Measurements from ENCODE around the gene PARP3. TPM values are rescaled to one million over a fixed set of nuclear protein-coding genes. Genes with fewer than 3 reads are reported as not detected.

The PARP3 gene
- total and polyA plus RNA-seq, 9 of the 15 experiments (the other 6 are each of a cell fraction or from before 2014, with no cell fraction given) = 0.46 to 6.6 (median 4.5) TPM

- ATAC-seq (no peak), FAIRE-seq (no peak), DNase-seq (ENCODE audit: extremely low read depth in 1 of 4, low spot score in 3 of 4) (no peak)
- no peak overlapping the region for H2AFZ ChIP-seq (ENCODE audit: low read depth, low read length)
- no peak overlapping the region for H3K27ac ChIP-seq (ENCODE audit: extremely low read depth, low read depth, low read length)
- no peaks in the 10 kb centered on the region for H3K79me2 ChIP-seq (ENCODE audit: control insufficient read depth, insufficient read depth, low read length)
- no peak overlapping the region for H3K4me3 ChIP-seq
- in situ Hi-C loops (cut with MboI) (no loop called here), intact Hi-C loops (cut with micrococcal nuclease) (no loop called here)
- no peaks in the 10 kb centered on the region for H3K4me1 ChIP-seq (replicated peaks in 1 of 2; ENCODE audit: control insufficient read depth in 2 of 2, insufficient read depth in 2 of 2, low read length in 2 of 2)
- H3K4me2 ChIP-seq (ENCODE audit: insufficient read depth, low read length) = no peak overlapping the region
- no peaks in the 10 kb centered on the region; a peak in 1 of 5 replicates for H3K27me3 ChIP-seq (ENCODE audit: control insufficient read depth in 2 of 2, insufficient read depth in 2 of 2, low read length in 2 of 2)
- 0% methylated on average over 2 of the region's 4 CpGs for WGBS (ENCODE audit: insufficient coverage, low coverage, missing lambda C conversion rate)
- TF ChIP-seq ASH1L (IDR thresholded peaks at IDR 0.05; ENCODE audit: borderline replicate concordance, low read depth, partially characterized antibody) (no peak), ZFX (CRISPR knock-in tag; IDR thresholded peaks at IDR 0.05) (no peak), HNRNPL (IDR thresholded peaks at IDR 0.05; ENCODE audit: low read depth, low read length) (no peak), RHOXF2B (CRISPR knock-in tag; conservative IDR thresholded peaks at IDR 0.05) (no peak), TCF7L2 (IDR thresholded peaks at IDR 0.05; ENCODE audit: low read depth, low read length) (no peak), BRF2 (IDR thresholded peaks at IDR 0.05; ENCODE audit: borderline replicate concordance, insufficient read depth, insufficient read length) (no peak), MEF2A (IDR thresholded peaks at IDR 0.05; ENCODE audit: control insufficient read depth, low read depth, low read length) (no peak), MAFF (IDR thresholded peaks at IDR 0.05; ENCODE audit: low read length) (no peak), NCOA2 (IDR thresholded peaks at IDR 0.05; ENCODE audit: partially characterized antibody in 2 of 2) (no peak), ZBTB7A (IDR thresholded peaks at IDR 0.05; ENCODE audit: borderline replicate concordance, control insufficient read depth, low read depth, low read length) (no peak)
- H3K9me1 ChIP-seq (ENCODE audit: control insufficient read depth, insufficient read depth, low read length) = no peaks in the 10 kb centered on the region
- no peaks in the 10 kb centered on the region for H4K20me1 ChIP-seq (replicated peaks; ENCODE audit: control insufficient read depth, insufficient read depth, low read length)
- ChIA-PET CTCF (ENCODE audit: low intra/inter-chr PET ratio) (no interaction called here), POLR2A (no interaction called here)
- H3K9me3 ChIP-seq (replicated peaks; ENCODE audit: control insufficient read depth, insufficient read depth, low read depth, low read length) = no peaks in the 10 kb centered on the region
- no TSS peak for BruUV-seq (replicated peaks)
- H3K9ac ChIP-seq (ENCODE audit: insufficient read depth in 1 of 2, low read depth in 2 of 2, low read length in 2 of 2) = no peak overlapping the region
- H3K36me3 ChIP-seq (ENCODE audit: control insufficient read depth, insufficient read depth, low read length) = no peaks in the 10 kb centered on the region
Measured at GRCh38 chr3:51908026-51908425, 34.1 kb upstream of the PARP3 start.
